Liver (tissue), 9 donors: ENCODE results near the gene WDR7. TPM values are rescaled to one million over a fixed set of nuclear protein-coding genes. Genes with fewer than 3 reads are reported as not detected.

Experiments
- DNase-seq: peaks from one replicate; pipeline ENCODE4 v3.0.0-alpha.2; 2017; ENCODE audit warnings: low spot score
- H3K27ac ChIP-seq, 2 donors: one replicate each; pipeline ENCODE4 v1.7.0; 2013; ENCODE audit warnings: inconsistent platforms in 2 of 2, low read length in 2 of 2, control low read depth in 1 of 2, low read depth in 1 of 2, mild to moderate bottlenecking in 1 of 2
- H3K27me3 ChIP-seq, 4 donors: one replicate each; pipeline versions ENCODE4 v1.6.1 to v1.7.0; 2013; ENCODE audit warnings: low read length in 3 of 4, inconsistent platforms in 1 of 4, mild to moderate bottlenecking in 1 of 4, moderate library complexity in 1 of 4; ENCODE audit not compliant: control insufficient read depth in 4 of 4, insufficient read depth in 4 of 4
- H3K36me3 ChIP-seq, 4 donors: one replicate each; pipeline versions ENCODE4 v1.6.1 to v1.7.0; 2013; ENCODE audit warnings: low read length in 3 of 4, mild to moderate bottlenecking in 3 of 4, low read depth in 1 of 4, moderate library complexity in 1 of 4; ENCODE audit not compliant: control insufficient read depth in 4 of 4, insufficient read depth in 3 of 4
- H3K4me1 ChIP-seq, 4 donors: one replicate each; pipeline versions ENCODE4 v1.6.1 to v1.7.0; 2013; ENCODE audit warnings: low read length in 3 of 4, mild to moderate bottlenecking in 3 of 4, moderate library complexity in 1 of 4; ENCODE audit not compliant: control insufficient read depth in 4 of 4, insufficient read depth in 4 of 4
- H3K4me3 ChIP-seq, 3 donors: one replicate each; pipeline versions ENCODE4 v1.6.1 to v1.7.0; 2013; ENCODE audit warnings: low read length in 3 of 3, control low read depth in 1 of 3, low read depth in 1 of 3, mild to moderate bottlenecking in 1 of 3
- H3K9ac ChIP-seq, 2 donors: one replicate each; pipeline ENCODE4 v1.7.0; 2013; ENCODE audit warnings: low read length in 2 of 2, mild to moderate bottlenecking in 2 of 2, moderate library complexity in 2 of 2, control low read depth in 1 of 2, low read depth in 1 of 2
- H3K9me3 ChIP-seq, 4 donors: one replicate each; pipeline versions ENCODE4 v1.6.1 to v1.7.0; 2013; ENCODE audit warnings: low read length in 3 of 4; ENCODE audit not compliant: control insufficient read depth in 4 of 4
- EGR1 ChIP-seq, 2 donors: IDR thresholded peaks; 2 replicates each; pipeline ENCODE4 v1.6.1; 2016 to 2018; ENCODE audit warnings: antibody characterized with exemption in 2 of 2, low read depth in 2 of 2
- FOXA1 ChIP-seq: IDR thresholded peaks from 2 replicates; pipeline ENCODE4 v1.6.1; 2016; ENCODE audit warnings: antibody characterized with exemption
- FOXA2 ChIP-seq: IDR thresholded peaks from 2 replicates; pipeline ENCODE4 v1.6.1; 2016; ENCODE audit warnings: antibody characterized with exemption
- GABPA ChIP-seq, 2 donors: IDR thresholded peaks in 1 of 2; conservative IDR thresholded peaks in 1 of 2; 2 replicates each; pipeline ENCODE4 v1.6.1; 2016; ENCODE audit warnings: antibody characterized with exemption in 2 of 2, mild to moderate bottlenecking in 1 of 2, moderate library complexity in 1 of 2
- HNF4A ChIP-seq, 2 donors: conservative IDR thresholded peaks; 2 replicates each; pipeline ENCODE4 v1.6.1; 2016; ENCODE audit warnings: antibody characterized with exemption in 2 of 2, mild to moderate bottlenecking in 2 of 2
- HNF4G ChIP-seq: IDR thresholded peaks from 2 replicates; pipeline ENCODE4 v1.6.1; 2016; ENCODE audit warnings: antibody characterized with exemption
- JUND ChIP-seq, 2 donors: IDR thresholded peaks; 2 replicates each; pipeline ENCODE4 v1.6.1; 2016; ENCODE audit warnings: antibody characterized with exemption in 2 of 2
- NR2F2 ChIP-seq: IDR thresholded peaks from 2 replicates; pipeline ENCODE4 v1.6.1; 2016; ENCODE audit warnings: antibody characterized with exemption
- RAD21 ChIP-seq, 2 donors: IDR thresholded peaks; 2 replicates each; pipeline ENCODE4 v1.6.1; 2016; ENCODE audit warnings: antibody characterized with exemption in 2 of 2, mild to moderate bottlenecking in 2 of 2
- RXRA ChIP-seq, 2 donors: IDR thresholded peaks; 2 replicates each; pipeline ENCODE4 v1.6.1; 2017 to 2018; ENCODE audit warnings: antibody characterized with exemption in 2 of 2, mild to moderate bottlenecking in 1 of 2
- SP1 ChIP-seq: IDR thresholded peaks from 2 replicates; pipeline ENCODE4 v1.6.1; 2018; ENCODE audit warnings: antibody characterized with exemption, mild to moderate bottlenecking
- TAF1 ChIP-seq: conservative IDR thresholded peaks from 2 replicates; pipeline ENCODE4 v1.6.1; 2016; ENCODE audit warnings: antibody characterized with exemption, mild to moderate bottlenecking
- YY1 ChIP-seq: IDR thresholded peaks from 2 replicates; pipeline ENCODE4 v1.6.1; 2016; ENCODE audit warnings: antibody characterized with exemption, mild to moderate bottlenecking
- WGBS: extraction: QIAGEN DNeasy Blood & Tissue Kit; methylation state at CpG from one replicate; pipeline ENCODE4 v1.1.7; 2013; 5-methylcytosine and 5-hydroxymethylcytosine counted together
- polyA plus RNA-seq, 2 donors: library from polyadenylated mRNA; stranded (reverse) in 1 of 2; unstranded in 1 of 2; fragments of 200-250 nt in 1 of 2; fragments of >200 nt in 1 of 2; fragmentation: Nextera tagmentation in 1 of 2; extraction: Ambion mirVana in 1 of 2; gene quantifications; one replicate each; pipeline versions ENCODE4 v1.2.1 to v1.2.3, GENCODE V29; 2013 to 2015
- total RNA-seq, 2 donors: library from RNA; depleted of rRNA; stranded (reverse); fragments of >200 nt; gene quantifications; one replicate each; pipeline ENCODE4 v1.2.3, GENCODE V29; 2014
- TF ChIP-seq, protein P1 (sequence below): fragments of 150-350 bp; IDR thresholded peaks from 2 replicates; pipeline ENCODE4 v1.5.1; 2017; ENCODE audit warnings: improper control_type of control experiment, low read depth, low read length; ENCODE audit not compliant: missing input control
- TF ChIP-seq, protein P2 (sequence below): IDR thresholded peaks from 2 replicates; pipeline ENCODE4 v1.6.1; 2016; ENCODE audit warnings: antibody characterized with exemption, mild to moderate bottlenecking
- TF ChIP-seq, protein P3 (sequence below): IDR thresholded peaks from 2 replicates; pipeline ENCODE4 v1.6.1; 2016; ENCODE audit warnings: antibody characterized with exemption
- TF ChIP-seq, protein P4 (sequence below): IDR thresholded peaks from 2 replicates; pipeline ENCODE4 v1.6.1; 2016; ENCODE audit warnings: antibody characterized with exemption
- TF ChIP-seq, protein P5 (sequence below): IDR thresholded peaks from 2 replicates; pipeline ENCODE4 v1.6.1; 2016; ENCODE audit warnings: antibody characterized with exemption
- donor health status: healthy.
- donor health status: healthy.
- donor health status: healthy.
- donor health status: healthy.
- donor health status: healthy.

Gene WDR7
- total and polyA plus RNA-seq, 4 donors = 4.5 to 26.6 (median 13.2) TPM

DNA sequence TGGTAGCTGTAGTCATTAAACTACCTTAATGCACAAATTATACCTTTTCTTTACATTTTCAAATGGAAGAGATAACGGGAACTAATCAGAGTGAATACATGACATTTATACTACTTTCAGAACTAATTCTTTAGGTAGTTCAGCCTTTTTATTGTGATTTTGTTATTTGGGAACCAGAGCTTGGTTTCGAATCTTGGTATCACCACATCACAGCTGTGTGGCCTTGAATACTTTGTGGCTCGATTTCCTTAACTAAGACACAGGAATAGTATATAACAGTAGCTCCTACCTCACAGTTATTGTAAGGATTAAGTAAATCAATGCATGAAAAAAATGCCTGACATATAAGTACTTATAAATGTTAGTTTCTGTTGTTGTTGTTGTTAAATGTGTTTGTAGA, 240.0 kb downstream of the WDR7 start:
- no peak for DNase-seq
- H3K27ac ChIP-seq = no peak overlapping the region
- no peaks in the 10 kb centered on the region for H3K9me3 ChIP-seq
- H3K27me3 ChIP-seq = no peaks in the 10 kb centered on the region
- no peaks in the 10 kb centered on the region for H3K4me1 ChIP-seq
- H3K9ac ChIP-seq = no peak overlapping the region
- no peak overlapping the region for H3K4me3 ChIP-seq
- 95% methylated on average over 3 of the region's 3 CpGs for WGBS
- TF ChIP-seq, protein P1, sequence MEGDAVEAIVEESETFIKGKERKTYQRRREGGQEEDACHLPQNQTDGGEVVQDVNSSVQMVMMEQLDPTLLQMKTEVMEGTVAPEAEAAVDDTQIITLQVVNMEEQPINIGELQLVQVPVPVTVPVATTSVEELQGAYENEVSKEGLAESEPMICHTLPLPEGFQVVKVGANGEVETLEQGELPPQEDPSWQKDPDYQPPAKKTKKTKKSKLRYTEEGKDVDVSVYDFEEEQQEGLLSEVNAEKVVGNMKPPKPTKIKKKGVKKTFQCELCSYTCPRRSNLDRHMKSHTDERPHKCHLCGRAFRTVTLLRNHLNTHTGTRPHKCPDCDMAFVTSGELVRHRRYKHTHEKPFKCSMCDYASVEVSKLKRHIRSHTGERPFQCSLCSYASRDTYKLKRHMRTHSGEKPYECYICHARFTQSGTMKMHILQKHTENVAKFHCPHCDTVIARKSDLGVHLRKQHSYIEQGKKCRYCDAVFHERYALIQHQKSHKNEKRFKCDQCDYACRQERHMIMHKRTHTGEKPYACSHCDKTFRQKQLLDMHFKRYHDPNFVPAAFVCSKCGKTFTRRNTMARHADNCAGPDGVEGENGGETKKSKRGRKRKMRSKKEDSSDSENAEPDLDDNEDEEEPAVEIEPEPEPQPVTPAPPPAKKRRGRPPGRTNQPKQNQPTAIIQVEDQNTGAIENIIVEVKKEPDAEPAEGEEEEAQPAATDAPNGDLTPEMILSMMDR = no peak
- no peak for TF ChIP-seq NR2F2
- TF ChIP-seq, protein P2, sequence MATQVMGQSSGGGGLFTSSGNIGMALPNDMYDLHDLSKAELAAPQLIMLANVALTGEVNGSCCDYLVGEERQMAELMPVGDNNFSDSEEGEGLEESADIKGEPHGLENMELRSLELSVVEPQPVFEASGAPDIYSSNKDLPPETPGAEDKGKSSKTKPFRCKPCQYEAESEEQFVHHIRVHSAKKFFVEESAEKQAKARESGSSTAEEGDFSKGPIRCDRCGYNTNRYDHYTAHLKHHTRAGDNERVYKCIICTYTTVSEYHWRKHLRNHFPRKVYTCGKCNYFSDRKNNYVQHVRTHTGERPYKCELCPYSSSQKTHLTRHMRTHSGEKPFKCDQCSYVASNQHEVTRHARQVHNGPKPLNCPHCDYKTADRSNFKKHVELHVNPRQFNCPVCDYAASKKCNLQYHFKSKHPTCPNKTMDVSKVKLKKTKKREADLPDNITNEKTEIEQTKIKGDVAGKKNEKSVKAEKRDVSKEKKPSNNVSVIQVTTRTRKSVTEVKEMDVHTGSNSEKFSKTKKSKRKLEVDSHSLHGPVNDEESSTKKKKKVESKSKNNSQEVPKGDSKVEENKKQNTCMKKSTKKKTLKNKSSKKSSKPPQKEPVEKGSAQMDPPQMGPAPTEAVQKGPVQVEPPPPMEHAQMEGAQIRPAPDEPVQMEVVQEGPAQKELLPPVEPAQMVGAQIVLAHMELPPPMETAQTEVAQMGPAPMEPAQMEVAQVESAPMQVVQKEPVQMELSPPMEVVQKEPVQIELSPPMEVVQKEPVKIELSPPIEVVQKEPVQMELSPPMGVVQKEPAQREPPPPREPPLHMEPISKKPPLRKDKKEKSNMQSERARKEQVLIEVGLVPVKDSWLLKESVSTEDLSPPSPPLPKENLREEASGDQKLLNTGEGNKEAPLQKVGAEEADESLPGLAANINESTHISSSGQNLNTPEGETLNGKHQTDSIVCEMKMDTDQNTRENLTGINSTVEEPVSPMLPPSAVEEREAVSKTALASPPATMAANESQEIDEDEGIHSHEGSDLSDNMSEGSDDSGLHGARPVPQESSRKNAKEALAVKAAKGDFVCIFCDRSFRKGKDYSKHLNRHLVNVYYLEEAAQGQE = no peak
- no peak for TF ChIP-seq FOXA1
- no peak for TF ChIP-seq YY1
- no peak for TF ChIP-seq HNF4A (conservative IDR thresholded peaks at IDR 0.05)
- TF ChIP-seq FOXA2 = no peak
- no peak for TF ChIP-seq RXRA (IDR thresholded peaks at IDR 0.05)
- no peak for TF ChIP-seq RAD21 (IDR thresholded peaks at IDR 0.05)
- TF ChIP-seq, protein P3, sequence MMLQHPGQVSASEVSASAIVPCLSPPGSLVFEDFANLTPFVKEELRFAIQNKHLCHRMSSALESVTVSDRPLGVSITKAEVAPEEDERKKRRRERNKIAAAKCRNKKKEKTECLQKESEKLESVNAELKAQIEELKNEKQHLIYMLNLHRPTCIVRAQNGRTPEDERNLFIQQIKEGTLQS = no peak
- no peak for TF ChIP-seq GABPA (IDR thresholded peaks at IDR 0.05 in 1 of 2, conservative IDR thresholded peaks at IDR 0.05 in 1 of 2)
- TF ChIP-seq, protein P4, sequence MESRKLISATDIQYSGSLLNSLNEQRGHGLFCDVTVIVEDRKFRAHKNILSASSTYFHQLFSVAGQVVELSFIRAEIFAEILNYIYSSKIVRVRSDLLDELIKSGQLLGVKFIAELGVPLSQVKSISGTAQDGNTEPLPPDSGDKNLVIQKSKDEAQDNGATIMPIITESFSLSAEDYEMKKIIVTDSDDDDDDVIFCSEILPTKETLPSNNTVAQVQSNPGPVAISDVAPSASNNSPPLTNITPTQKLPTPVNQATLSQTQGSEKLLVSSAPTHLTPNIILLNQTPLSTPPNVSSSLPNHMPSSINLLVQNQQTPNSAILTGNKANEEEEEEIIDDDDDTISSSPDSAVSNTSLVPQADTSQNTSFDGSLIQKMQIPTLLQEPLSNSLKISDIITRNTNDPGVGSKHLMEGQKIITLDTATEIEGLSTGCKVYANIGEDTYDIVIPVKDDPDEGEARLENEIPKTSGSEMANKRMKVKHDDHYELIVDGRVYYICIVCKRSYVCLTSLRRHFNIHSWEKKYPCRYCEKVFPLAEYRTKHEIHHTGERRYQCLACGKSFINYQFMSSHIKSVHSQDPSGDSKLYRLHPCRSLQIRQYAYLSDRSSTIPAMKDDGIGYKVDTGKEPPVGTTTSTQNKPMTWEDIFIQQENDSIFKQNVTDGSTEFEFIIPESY = no peak
- no peak for TF ChIP-seq JUND (IDR thresholded peaks at IDR 0.05)
- peaks cover 0 to 2% (median 0%) of the 10 kb centered on the region in 4 donors for H3K36me3 ChIP-seq

DNA sequence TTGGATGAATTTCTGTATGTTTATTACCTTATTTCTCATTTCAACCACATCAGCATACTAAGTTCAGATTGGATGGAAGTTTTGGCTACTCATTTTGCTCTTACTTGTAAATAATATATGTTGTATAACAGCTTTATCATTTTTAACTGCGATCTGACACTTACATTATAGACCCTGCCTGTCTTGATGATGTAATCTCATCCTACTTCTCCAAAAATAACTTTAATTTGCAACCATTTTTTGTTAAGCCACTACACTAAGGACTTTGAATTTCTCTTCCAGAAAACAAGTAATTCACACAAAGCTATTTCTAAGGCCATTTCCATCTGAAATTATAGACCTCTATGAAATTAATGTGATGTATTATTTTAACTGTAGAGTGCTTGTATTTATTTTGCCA, 240.7 kb downstream of the WDR7 start:
- peaks cover 0 to 2% (median 0%) of the 10 kb centered on the region in 4 donors for H3K36me3 ChIP-seq
- H3K9me3 ChIP-seq = no peaks in the 10 kb centered on the region
- WGBS = 89% methylated on average over 1 of the region's 1 CpG
- no peak for DNase-seq
- no peaks in the 10 kb centered on the region for H3K4me1 ChIP-seq
- no peak overlapping the region for H3K27ac ChIP-seq
- no peak overlapping the region for H3K9ac ChIP-seq
- no peaks in the 10 kb centered on the region for H3K27me3 ChIP-seq
- no peak overlapping the region for H3K4me3 ChIP-seq
- no peak for TF ChIP-seq FOXA2
- TF ChIP-seq GABPA (IDR thresholded peaks at IDR 0.05 in 1 of 2, conservative IDR thresholded peaks at IDR 0.05 in 1 of 2) = no peak
- TF ChIP-seq, protein P3 = no peak
- TF ChIP-seq SP1 = no peak
- TF ChIP-seq, protein P4 = no peak
- no peak for TF ChIP-seq YY1
- TF ChIP-seq EGR1 (IDR thresholded peaks at IDR 0.05; ENCODE audit: low read depth in 2 of 2) = no peak
- TF ChIP-seq, protein P2 = no peak
- no peak for TF ChIP-seq HNF4G
- no peak for TF ChIP-seq TAF1
- no peak for TF ChIP-seq HNF4A (conservative IDR thresholded peaks at IDR 0.05)
- TF ChIP-seq, protein P5, sequence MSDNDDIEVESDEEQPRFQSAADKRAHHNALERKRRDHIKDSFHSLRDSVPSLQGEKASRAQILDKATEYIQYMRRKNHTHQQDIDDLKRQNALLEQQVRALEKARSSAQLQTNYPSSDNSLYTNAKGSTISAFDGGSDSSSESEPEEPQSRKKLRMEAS = no peak
- no peak for TF ChIP-seq JUND (IDR thresholded peaks at IDR 0.05)
- no peak for TF ChIP-seq NR2F2
